SU-DHL-6 (cell line): ENCODE measurements around the gene DSCAML1.

Source experiments
- H2AFZ ChIP-seq: fragments of 200-600 bp; sonication (generic); 2 replicates; pipeline ENCODE4 v1.6.1; 2014; ENCODE audit warnings: low read depth, mild to moderate bottlenecking, moderate library complexity, mixed read lengths, antibody characterized with exemption, low read length; ENCODE audit not compliant: severe bottlenecking
- H3F3A ChIP-seq: fragments of 200-600 bp; shearing (Covaris generic); 2 replicates; pipeline ENCODE4 v1.6.0; 2016; ENCODE audit warnings: antibody characterized with exemption, mild to moderate bottlenecking; ENCODE audit not compliant: insufficient read depth
- H3K27ac ChIP-seq: fragments of 200-600 bp; sonication (generic); 2 replicates; pipeline ENCODE4 v1.5.1; 2016; ENCODE audit warnings: low read depth, mild to moderate bottlenecking, low read length, moderate library complexity, mixed read lengths
- H3K27me3 ChIP-seq: fragments of 200-600 bp; sonication (generic), shearing (Covaris generic); 2 replicates; pipeline ENCODE4 v1.6.0; 2014; ENCODE audit warnings: mild to moderate bottlenecking, low read length
- H3K36me3 ChIP-seq: fragments of 200-600 bp; sonication (generic); 2 replicates; pipeline ENCODE4 v1.6.1; 2014; ENCODE audit warnings: mild to moderate bottlenecking, low read length, mixed read lengths
- H3K4me2 ChIP-seq: fragments of 300-600, 200-600 bp; shearing (Covaris generic), sonication (generic); 2 replicates; pipeline ENCODE4 v1.6.0; 2014; ENCODE audit warnings: low read length, low read depth, mild to moderate bottlenecking; ENCODE audit not compliant: poor library complexity, severe bottlenecking
- H3K4me3 ChIP-seq: fragments of 200-600 bp; sonication (generic); 2 replicates; pipeline ENCODE4 v1.5.1; 2014; ENCODE audit warnings: antibody characterized with exemption, low read length, mild to moderate bottlenecking, mixed read lengths; ENCODE audit not compliant: insufficient read depth, poor library complexity, severe bottlenecking
- H3K79me2 ChIP-seq: fragments of 200-600 bp; sonication (generic); 2 replicates; pipeline ENCODE4 v1.6.1; 2014; ENCODE audit warnings: mild to moderate bottlenecking, low read length, moderate library complexity; ENCODE audit not compliant: insufficient read depth
- H3K9ac ChIP-seq: fragments of 200-600 bp; sonication (generic); 2 replicates; pipeline ENCODE4 v1.7.0; 2014; ENCODE audit warnings: mild to moderate bottlenecking, low read length
- H3K9me2 ChIP-seq: fragments of 200-600 bp; sonication (generic); replicated peaks from 2 replicates; pipeline ENCODE4 v1.6.1; 2014; ENCODE audit warnings: low read length; ENCODE audit not compliant: insufficient read depth
- H3K9me3 ChIP-seq: fragments of 200-600 bp; sonication (generic); 2 replicates; pipeline ENCODE4 v1.6.1; 2014; ENCODE audit warnings: low read length, mixed read lengths; ENCODE audit not compliant: insufficient read depth
- H4K20me1 ChIP-seq: fragments of 200-600 bp; sonication (generic); 2 replicates; pipeline ENCODE4 v1.6.1; 2014; ENCODE audit warnings: low read depth, mild to moderate bottlenecking, antibody characterized with exemption, low read length, moderate library complexity, mixed read lengths
- CTCF ChIP-seq: fragments of 200-600 bp; sonication (generic); IDR thresholded peaks from one replicate; pipeline ENCODE4 v1.5.1; 2017; ENCODE audit warnings: antibody characterized with exemption, mild to moderate bottlenecking, low read length, moderate library complexity; ENCODE audit not compliant: insufficient read depth, poor library complexity, severe bottlenecking
- EZH2phosphoT487 ChIP-seq: fragments of 200-600 bp; sonication (generic), shearing (Covaris generic); conservative IDR thresholded peaks from 2 replicates; pipeline ENCODE4 v1.6.1; 2018; ENCODE audit warnings: mild to moderate bottlenecking, antibody characterized with exemption, low read length, moderate library complexity, mixed read lengths

DSCAML1 gene

GRCh38 chr11:117629146-117629545 lies 167.9 kb downstream of the DSCAML1 start:
- H3K4me2 ChIP-seq = no peak overlapping the region

GRCh38 chr11:117627259-117627658 lies 169.8 kb downstream of the DSCAML1 start:
- Histone ChIP-seq H4K20me1 (no peaks in the 10 kb centered on the region), H2AFZ (no peak overlapping the region), H3K9ac (no peak overlapping the region), H3K27me3 (no peaks in the 10 kb centered on the region), H3K9me3 (no peaks in the 10 kb centered on the region), H3K27ac (no peak overlapping the region), H3K79me2 (no peaks in the 10 kb centered on the region), H3K9me2 (no peaks in the 10 kb centered on the region), H3K4me3 (no peak overlapping the region), H3F3A (no peaks in the 10 kb centered on the region), H3K36me3 (no peaks in the 10 kb centered on the region), H3K4me2 (no peak overlapping the region)
- TF ChIP-seq CTCF (no peak), EZH2phosphoT487 (no peak)

More at GRCh38 chr11:117629146-117629545, 167.9 kb downstream of the DSCAML1 start:
- Histone ChIP-seq H2AFZ (no peak overlapping the region), H3K9me2 (no peaks in the 10 kb centered on the region), H3F3A (no peaks in the 10 kb centered on the region), H3K4me3 (no peak overlapping the region), H3K27me3 (no peaks in the 10 kb centered on the region), H3K9ac (no peak overlapping the region), H3K79me2 (no peaks in the 10 kb centered on the region), H3K27ac (no peak overlapping the region), H3K9me3 (no peaks in the 10 kb centered on the region), H4K20me1 (no peaks in the 10 kb centered on the region), H3K36me3 (no peaks in the 10 kb centered on the region)
- TF ChIP-seq EZH2phosphoT487 = no peak
- TF ChIP-seq CTCF = no peak

- no peaks in the 10 kb centered on the region for H3K36me3 ChIP-seq
- H3K27me3 ChIP-seq = no peaks in the 10 kb centered on the region
- no peaks in the 10 kb centered on the region for H4K20me1 ChIP-seq
- H3F3A ChIP-seq = no peaks in the 10 kb centered on the region
- TF ChIP-seq EZH2phosphoT487 (no peak), CTCF (no peak)
- no peak overlapping the region for H3K9ac ChIP-seq
- H3K27ac ChIP-seq = no peak overlapping the region
- no peak overlapping the region for H3K4me3 ChIP-seq
- no peaks in the 10 kb centered on the region for H3K79me2 ChIP-seq
- no peak overlapping the region for H3K4me2 ChIP-seq
- H3K9me2 ChIP-seq = no peaks in the 10 kb centered on the region
- no peaks in the 10 kb centered on the region for H3K9me3 ChIP-seq
- no peak overlapping the region for H2AFZ ChIP-seq
These were observed 170.4 kb downstream of the DSCAML1 start for GRCh38 chr11:117626576-117626975.

GRCh38 chr11:117625237-117625636 lies 171.8 kb downstream of the DSCAML1 start:
- H2AFZ ChIP-seq = no peak overlapping the region
- H3K9me3 ChIP-seq = no peaks in the 10 kb centered on the region
- no peak for TF ChIP-seq CTCF
- TF ChIP-seq EZH2phosphoT487 = no peak
- H3K27ac ChIP-seq = no peak overlapping the region
- H3K9me2 ChIP-seq = no peaks in the 10 kb centered on the region
- H3K9ac ChIP-seq = no peak overlapping the region
- no peaks in the 10 kb centered on the region for H4K20me1 ChIP-seq
- H3F3A ChIP-seq = no peaks in the 10 kb centered on the region
- H3K4me2 ChIP-seq = no peak overlapping the region
- no peaks in the 10 kb centered on the region for H3K27me3 ChIP-seq
- no peaks in the 10 kb centered on the region for H3K79me2 ChIP-seq
- H3K4me3 ChIP-seq = no peak overlapping the region
- no peaks in the 10 kb centered on the region for H3K36me3 ChIP-seq
